HG03135 (cell line): ENCODE results near the gene MEIOB.
"Not testable (repeated sequence)": the region's sequence is repeated elsewhere in the genome, so short reads cannot be mapped to it uniquely, and the experiment has no call there.

ENCODE experiments used
- ATAC-seq: cut with Tn5 transposase; IDR thresholded peaks from one replicate; pipeline ENCODE4 v1.9.1; 2021; ENCODE audit warnings: mild to moderate bottlenecking, moderate library complexity; ENCODE audit not compliant: unreplicated experiment

Gene MEIOB

GRCh38 chr16:1871974-1872635, at the start of gene MEIOB:
TSS of gene MEIOB (minus strand) at chr16:1872164. CDS start at chr16:1868175, 3,989 bp downstream.
- no peak for ATAC-seq

GRCh38 chr16:1920727-1921171, 48.8 kb upstream of the MEIOB start:
- no peak for ATAC-seq

- ATAC-seq: not testable (repeated sequence)
Measured at GRCh38 chr16:1920122-1920521, 48.2 kb upstream of the MEIOB start.

- no peak for ATAC-seq
Measured at GRCh38 chr16:1919327-1919998, 47.5 kb upstream of the MEIOB start.

- ATAC-seq: no peak
Measured at GRCh38 chr16:1918351-1919326, 46.7 kb upstream of the MEIOB start, which contains the start of gene HS3ST6. TSS of gene HS3ST6 (minus strand) at chr16:1918415. CDS start at chr16:1918323, 92 bp downstream.

- no peak for ATAC-seq
Measured at GRCh38 chr16:1917665-1918350, 45.8 kb upstream of the MEIOB start.

- ATAC-seq: no peak
Measured at GRCh38 chr16:1917056-1917664, 45.2 kb upstream of the MEIOB start.

- ATAC-seq: no peak
Measured at GRCh38 chr16:1916640-1916990, 44.7 kb upstream of the MEIOB start.

GRCh38 chr16:1915732-1916639, 44.0 kb upstream of the MEIOB start:
- no peak for ATAC-seq

GRCh38 chr16:1914988-1915387, 43.0 kb upstream of the MEIOB start:
- no peak for ATAC-seq

- no peak for ATAC-seq
Measured at GRCh38 chr16:1914084-1914608, 42.2 kb upstream of the MEIOB start.

GRCh38 chr16:1913327-1914083, 41.5 kb upstream of the MEIOB start:
- no peak for ATAC-seq

- ATAC-seq: no peak
Measured at GRCh38 chr16:1912215-1912543, 40.2 kb upstream of the MEIOB start.

- ATAC-seq: no peak
Measured at GRCh38 chr16:1911467-1912214, 39.7 kb upstream of the MEIOB start.

GRCh38 chr16:1909561-1910231, 37.7 kb upstream of the MEIOB start:
- no peak for ATAC-seq

GRCh38 chr16:1908983-1909382, 37.0 kb upstream of the MEIOB start:
- ATAC-seq: no peak

GRCh38 chr16:1908184-1908583, 36.2 kb upstream of the MEIOB start:
- no peak for ATAC-seq
